AG04450 (cell line): ENCODE results near the gene BASP1. TPM values are rescaled to one million over a fixed set of nuclear protein-coding genes. Genes with fewer than 3 reads are reported as not detected.

ENCODE experiments used
- CTCF ChIA-PET: fragments of 300-600, 350-600 bp; formaldehyde crosslinking; extraction: SDS; loops from one replicate; lab custom pipeline; 2022; ENCODE audit warnings: antibody characterized with exemption, inconsistent platforms; lab: Charles Lee
- POLR2A ChIA-PET: fragments of 350-600 bp; formaldehyde crosslinking; extraction: SDS; loops from one replicate; lab custom pipeline; 2021; ENCODE audit warnings: antibody characterized with exemption, inconsistent platforms; lab: Yijun Ruan, JAX
- DNase-seq: peaks from one replicate; pipeline ENCODE4 v3.0.0-alpha.2; 2011; ENCODE audit warnings: low read depth, low spot score
- H3K27ac ChIP-seq: one replicate; pipeline ENCODE4 v1.5.1; 2012; ENCODE audit warnings: low read depth, low read length, control low read depth
- H3K27me3 ChIP-seq: one replicate; pipeline ENCODE4 v1.6.0; 2012; ENCODE audit warnings: low read length; ENCODE audit not compliant: control insufficient read depth, insufficient read depth
- H3K4me3 ChIP-seq: 2 replicates; pipeline ENCODE4 v1.5.1; 2011; ENCODE audit warnings: mild to moderate bottlenecking, low read depth, low read length, control low read depth
- H3K9me3 ChIP-seq: 2 replicates; pipeline ENCODE4 v1.5.1; 2012; ENCODE audit warnings: low read length; ENCODE audit not compliant: control insufficient read depth, insufficient read depth
- polyA plus RNA-seq: library from polyadenylated mRNA; depleted of rRNA; stranded (reverse); fragments of >200 nt; gene quantifications from 2 replicates; pipeline ENCODE4 v1.2.3, GENCODE V29; 2011
- TF ChIP-seq, protein P1 (sequence below): IDR thresholded peaks from 2 replicates; pipeline ENCODE4 v1.5.1; 2011; ENCODE audit warnings: low read depth, low read length, control low read depth, inconsistent platforms

The BASP1 gene
- polyA plus RNA-seq, 1 experiment = 227 TPM

DNA sequence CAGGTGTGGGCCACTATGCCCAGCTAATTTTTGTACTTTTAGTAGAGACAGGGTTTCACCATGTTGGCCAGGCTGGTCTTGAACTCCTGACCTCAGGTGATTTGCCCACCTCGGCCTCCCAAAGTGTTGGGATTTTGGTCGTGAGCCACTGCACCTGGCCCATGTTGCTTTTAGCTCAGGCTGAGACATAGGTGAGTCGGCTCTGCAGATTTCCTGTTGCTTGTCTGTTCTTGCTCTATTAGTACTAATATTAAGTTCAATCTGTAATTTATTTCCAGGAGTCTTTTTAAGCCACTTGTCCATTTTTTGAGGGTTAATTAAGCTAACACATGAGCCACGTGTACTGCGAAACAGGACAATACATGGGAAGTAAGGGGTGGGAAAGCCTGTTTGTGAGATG, 21.4 kb upstream of the BASP1 start:
- ChIA-PET POLR2A (no interaction called here), CTCF (interaction anchor here (2.2 kb wide), 1 partner anchor 644 kb away, joined by 5 read pairs; no protein-coding TSS in a partner anchor)
- no peak for DNase-seq
- H3K27ac ChIP-seq = no peak overlapping the region
- H3K4me3 ChIP-seq = no peak overlapping the region
- peaks cover 3% of the 10 kb centered on the region; the same call in 1 of the 2 replicates for H3K9me3 ChIP-seq
- TF ChIP-seq, protein P1, sequence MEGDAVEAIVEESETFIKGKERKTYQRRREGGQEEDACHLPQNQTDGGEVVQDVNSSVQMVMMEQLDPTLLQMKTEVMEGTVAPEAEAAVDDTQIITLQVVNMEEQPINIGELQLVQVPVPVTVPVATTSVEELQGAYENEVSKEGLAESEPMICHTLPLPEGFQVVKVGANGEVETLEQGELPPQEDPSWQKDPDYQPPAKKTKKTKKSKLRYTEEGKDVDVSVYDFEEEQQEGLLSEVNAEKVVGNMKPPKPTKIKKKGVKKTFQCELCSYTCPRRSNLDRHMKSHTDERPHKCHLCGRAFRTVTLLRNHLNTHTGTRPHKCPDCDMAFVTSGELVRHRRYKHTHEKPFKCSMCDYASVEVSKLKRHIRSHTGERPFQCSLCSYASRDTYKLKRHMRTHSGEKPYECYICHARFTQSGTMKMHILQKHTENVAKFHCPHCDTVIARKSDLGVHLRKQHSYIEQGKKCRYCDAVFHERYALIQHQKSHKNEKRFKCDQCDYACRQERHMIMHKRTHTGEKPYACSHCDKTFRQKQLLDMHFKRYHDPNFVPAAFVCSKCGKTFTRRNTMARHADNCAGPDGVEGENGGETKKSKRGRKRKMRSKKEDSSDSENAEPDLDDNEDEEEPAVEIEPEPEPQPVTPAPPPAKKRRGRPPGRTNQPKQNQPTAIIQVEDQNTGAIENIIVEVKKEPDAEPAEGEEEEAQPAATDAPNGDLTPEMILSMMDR = no peak
- H3K27me3 ChIP-seq = no peaks in the 10 kb centered on the region

DNA sequence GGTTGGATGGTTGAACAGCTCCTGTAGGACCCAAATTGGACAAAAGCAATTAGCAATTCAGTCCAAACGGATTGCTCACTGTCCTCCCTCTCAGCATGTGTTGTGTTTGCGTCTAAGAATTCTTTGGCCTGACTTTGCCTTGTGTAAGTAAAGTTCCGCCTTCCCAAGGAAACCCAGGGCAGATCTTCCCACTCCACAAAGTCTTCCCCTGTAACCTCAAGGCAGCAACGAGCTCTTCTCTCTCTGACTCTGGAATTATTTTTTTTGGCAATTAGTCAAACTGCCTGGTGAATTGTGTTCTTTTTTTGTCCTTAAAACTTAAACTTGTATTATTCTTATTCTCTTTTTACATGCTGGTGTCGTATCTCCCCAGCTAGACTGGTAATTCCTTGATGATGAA, 20.7 kb upstream of the BASP1 start:
- POLR2A ChIA-PET = no interaction called here
- Histone ChIP-seq H3K27me3 (no peaks in the 10 kb centered on the region), H3K4me3 (no peak overlapping the region), H3K27ac (no peak overlapping the region), H3K9me3 (peaks cover 3% of the 10 kb centered on the region; the same call in 1 of the 2 replicates)
- CTCF ChIA-PET = interaction anchor here (1.0 kb wide), 1 partner anchor 527 kb away, joined by 3 read pairs; no protein-coding TSS in a partner anchor
- no peak for DNase-seq
- TF ChIP-seq, protein P1 = no peak

DNA sequence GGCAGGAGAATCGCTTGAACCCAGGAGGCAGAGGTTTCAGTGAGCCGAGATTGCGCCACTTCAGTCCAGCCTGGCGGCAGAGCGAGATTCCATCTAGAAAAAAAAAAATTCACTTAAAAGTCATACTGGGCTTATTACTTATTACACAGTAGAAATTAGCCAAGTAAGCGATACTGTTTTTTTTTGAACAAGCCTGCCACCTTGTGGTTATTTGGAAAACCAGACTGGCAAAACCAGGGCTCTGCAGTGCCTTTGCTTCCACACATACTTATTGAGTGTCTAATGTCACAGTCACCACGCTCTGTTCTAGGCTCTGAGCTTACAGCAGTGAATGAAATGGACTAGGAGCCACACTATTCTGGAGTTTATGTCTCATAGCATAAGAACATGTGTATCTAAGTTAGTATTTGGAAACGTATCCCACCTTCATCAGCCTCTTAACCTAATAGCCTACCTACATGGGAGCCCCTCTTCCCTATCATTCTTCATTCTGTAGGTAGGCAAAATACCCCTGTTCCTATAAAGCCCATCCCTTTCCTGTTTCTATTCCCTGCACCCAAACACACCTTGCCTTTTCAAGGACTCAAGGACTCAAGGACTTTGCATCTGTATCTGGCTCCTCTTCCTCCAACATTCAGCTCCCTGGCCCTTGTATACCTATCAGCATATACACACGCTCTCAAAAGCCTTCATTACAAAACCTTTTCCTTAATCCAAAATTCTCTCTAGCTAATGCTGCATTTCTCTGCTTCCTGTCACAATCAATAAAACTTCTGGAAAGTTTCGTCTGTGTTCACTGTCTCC, 13.9 kb upstream of the BASP1 start:
- TF ChIP-seq, protein P1 = peak; percentile 75
- CTCF ChIA-PET = interaction anchor here (0.6 to 4.2 kb wide), 23 partner anchors 11 to 1078 kb away, joined by 3 to 27 read pairs (median 4); no protein-coding TSS in a partner anchor
- H3K27ac ChIP-seq = no peak overlapping the region

DNA sequence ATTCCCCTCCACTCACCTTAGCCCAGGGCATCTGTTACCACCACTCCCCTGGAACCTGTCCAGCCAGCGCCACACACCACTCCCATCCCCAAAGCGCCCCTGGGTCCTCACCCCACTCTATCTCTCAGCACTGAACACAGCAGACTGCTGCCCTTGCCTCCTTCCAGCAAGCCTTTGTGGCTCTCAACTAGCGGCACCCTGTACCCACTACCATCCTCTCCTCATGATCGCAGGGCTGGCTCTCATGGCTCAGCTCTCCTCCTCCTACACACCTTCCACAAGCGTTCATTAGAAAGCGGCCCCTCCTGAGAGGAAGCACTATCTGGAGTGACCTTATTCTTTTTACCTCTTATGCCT, 13.3 kb upstream of the BASP1 start:
- Histone ChIP-seq H3K4me3 (no peak overlapping the region), H3K27me3 (no peaks in the 10 kb centered on the region), H3K27ac (no peak overlapping the region), H3K9me3 (no peaks in the 10 kb centered on the region)
- CTCF ChIA-PET = interaction anchor here (0.6 to 4.2 kb wide), 19 partner anchors 10 to 1078 kb away, joined by 3 to 27 read pairs (median 4); no protein-coding TSS in a partner anchor
- DNase-seq = no peak
- POLR2A ChIA-PET = interaction anchor here (0.5 kb wide), 1 partner anchor 425 kb away, joined by 8 read pairs; no protein-coding TSS in a partner anchor
- TF ChIP-seq, protein P1 = no peak

More for the DNA sequence above, 13.9 kb upstream of the BASP1 start:
- POLR2A ChIA-PET = interaction anchor here (0.5 kb wide), 1 partner anchor 425 kb away, joined by 8 read pairs; no protein-coding TSS in a partner anchor
- Histone ChIP-seq H3K9me3 (no peaks in the 10 kb centered on the region), H3K4me3 (no peak overlapping the region), H3K27me3 (no peaks in the 10 kb centered on the region)
- DNase-seq = no peak

DNA sequence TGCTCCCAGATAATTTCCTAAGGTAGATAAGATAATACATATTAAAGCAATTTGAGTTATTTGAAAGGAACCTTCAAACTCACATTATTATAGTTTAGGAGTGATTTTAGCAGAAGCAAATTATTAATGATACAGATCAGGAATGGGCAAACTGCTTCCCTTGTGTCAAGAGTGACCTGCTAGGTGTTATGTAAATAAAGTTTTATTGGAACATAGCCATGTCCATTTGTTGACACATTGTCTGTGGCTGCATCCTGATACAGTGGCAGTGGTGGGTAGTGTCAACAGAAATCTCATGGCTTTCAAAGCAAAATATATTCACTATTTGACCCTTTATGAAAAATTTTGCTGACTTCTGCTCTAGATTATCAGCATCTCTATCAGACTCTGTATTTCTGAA, 11.4 kb upstream of the BASP1 start:
- POLR2A ChIA-PET = no interaction called here
- Histone ChIP-seq H3K27me3 (no peaks in the 10 kb centered on the region), H3K27ac (no peak overlapping the region), H3K9me3 (no peaks in the 10 kb centered on the region), H3K4me3 (no peak overlapping the region)
- no peak for DNase-seq
- TF ChIP-seq, protein P1 = no peak
- CTCF ChIA-PET = interaction anchor here (1.7 to 4.2 kb wide), 2 partner anchors 716 to 1100 kb away, joined by 4 to 27 read pairs; no protein-coding TSS in a partner anchor
